MM.1S (cell line): ENCODE results near the gene TRIL.

Source experiments
- DNase-seq: peaks from one replicate; pipeline ENCODE4 v3.0.0-alpha.2; 2015
- H2AFZ ChIP-seq: fragments of 300-600 bp; sonication (generic); 2 replicates; pipeline ENCODE4 v1.6.0; 2016; ENCODE audit warnings: antibody characterized with exemption, low read length
- H3F3A ChIP-seq: fragments of 300-600 bp; sonication (generic); 2 replicates; pipeline ENCODE4 v1.6.1; 2016; ENCODE audit warnings: mild to moderate bottlenecking, antibody characterized with exemption, low read length, moderate library complexity, mixed read lengths; ENCODE audit not compliant: insufficient read depth
- H3K27ac ChIP-seq: fragments of 300-600 bp; sonication (generic); 2 replicates; pipeline ENCODE4 v1.5.1; 2016; ENCODE audit warnings: mild to moderate bottlenecking, low read length
- H3K27me3 ChIP-seq: fragments of 300-600 bp; sonication (generic); replicated peaks from 2 replicates; pipeline ENCODE4 v1.6.0; 2016; ENCODE audit warnings: low read length; ENCODE audit not compliant: insufficient read depth
- H3K36me3 ChIP-seq: fragments of 300-600 bp; sonication (generic); replicated peaks from 2 replicates; pipeline ENCODE4 v1.6.1; 2016; ENCODE audit warnings: mild to moderate bottlenecking, low read length, mixed read lengths; ENCODE audit not compliant: insufficient read depth
- H3K4me1 ChIP-seq: fragments of 300-600 bp; sonication (generic); 2 replicates; pipeline ENCODE4 v1.6.1; 2016; ENCODE audit warnings: low read length, mixed read lengths
- H3K4me2 ChIP-seq: fragments of 300-600 bp; sonication (generic); 2 replicates; pipeline ENCODE4 v1.6.0; 2016; ENCODE audit warnings: low read depth, low read length
- H3K4me3 ChIP-seq: fragments of 300-600 bp; sonication (generic); 2 replicates; pipeline ENCODE4 v1.5.1; 2016; ENCODE audit warnings: low read length, mixed read lengths
- H3K79me2 ChIP-seq: fragments of 300-600 bp; sonication (generic); 2 replicates; pipeline ENCODE4 v1.6.1; 2016; ENCODE audit warnings: mixed run types, low read length, mixed read lengths
- H3K9ac ChIP-seq: fragments of 300-600 bp; sonication (generic); 2 replicates; pipeline ENCODE4 v1.6.1; 2016; ENCODE audit warnings: low read length, mixed read lengths
- H3K9me2 ChIP-seq: fragments of 300-600 bp; sonication (generic); replicated peaks from 2 replicates; pipeline ENCODE4 v1.6.1; 2016; ENCODE audit warnings: mild to moderate bottlenecking, low read length, mixed read lengths; ENCODE audit not compliant: insufficient read depth
- H3K9me3 ChIP-seq: fragments of 300-600 bp; sonication (generic); replicated peaks from 2 replicates; pipeline ENCODE4 v1.6.1; 2016; ENCODE audit warnings: mild to moderate bottlenecking, low read length, mixed read lengths; ENCODE audit not compliant: insufficient read depth
- H4K20me1 ChIP-seq: fragments of 300-600 bp; sonication (generic); 2 replicates; pipeline ENCODE4 v1.6.1; 2016; ENCODE audit warnings: mild to moderate bottlenecking, low read length, moderate library complexity, mixed read lengths; ENCODE audit not compliant: insufficient read depth
- CTCF ChIP-seq: fragments of 300-600 bp; sonication (generic); IDR thresholded peaks from 2 replicates; pipeline ENCODE4 v1.5.1; 2016; ENCODE audit warnings: antibody characterized with exemption, low read length, mixed read lengths
- EZH2 ChIP-seq: fragments of 300-600 bp; sonication (generic); optimal IDR thresholded peaks from 2 replicates; pipeline ENCODE3; 2017; ENCODE audit warnings: low read depth, mild to moderate bottlenecking, antibody characterized with exemption, low read length, mixed read lengths
- EZH2phosphoT487 ChIP-seq: fragments of 300-600 bp; sonication (generic); IDR thresholded peaks from 2 replicates; pipeline ENCODE4 v1.6.1; 2018; ENCODE audit warnings: antibody characterized with exemption, low read length

Gene TRIL

GRCh38 chr7:28976022-28976421 lies 17.9 kb upstream of the TRIL start:
- TF ChIP-seq CTCF (no peak), EZH2phosphoT487 (no peak), EZH2 (no peak)

GRCh38 chr7:28973591-28973990 lies 15.5 kb upstream of the TRIL start:
- Histone ChIP-seq H4K20me1 (no peaks in the 10 kb centered on the region), H3K9ac (no peak overlapping the region), H3K36me3 (no peaks in the 10 kb centered on the region), H3K4me2 (no peak overlapping the region), H3K27me3 (no peaks in the 10 kb centered on the region), H3K79me2 (no peaks in the 10 kb centered on the region), H3K9me2 (no peaks in the 10 kb centered on the region), H3K9me3 (no peaks in the 10 kb centered on the region), H3K4me3 (no peak overlapping the region), H3K4me1 (no peaks in the 10 kb centered on the region), H2AFZ (no peak overlapping the region), H3F3A (no peaks in the 10 kb centered on the region), H3K27ac (no peak overlapping the region)
- no peak for DNase-seq
- TF ChIP-seq EZH2phosphoT487 (no peak), CTCF (no peak), EZH2 (no peak)

More at GRCh38 chr7:28976022-28976421, 17.9 kb upstream of the TRIL start:
- no peak overlapping the region for H3K4me3 ChIP-seq
- no peak overlapping the region for H2AFZ ChIP-seq
- DNase-seq: no peak
- no peak overlapping the region for H3K27ac ChIP-seq
- no peaks in the 10 kb centered on the region for H4K20me1 ChIP-seq
- H3K4me2 ChIP-seq: no peak overlapping the region
- no peaks in the 10 kb centered on the region for H3K36me3 ChIP-seq
- no peaks in the 10 kb centered on the region for H3K4me1 ChIP-seq
- H3F3A ChIP-seq: no peaks in the 10 kb centered on the region
- no peaks in the 10 kb centered on the region for H3K9me3 ChIP-seq
- no peaks in the 10 kb centered on the region for H3K79me2 ChIP-seq
- no peaks in the 10 kb centered on the region for H3K27me3 ChIP-seq
- no peaks in the 10 kb centered on the region for H3K9me2 ChIP-seq
- H3K9ac ChIP-seq: no peak overlapping the region

GRCh38 chr7:28964056-28964455 lies 5.9 kb upstream of the TRIL start:
- H3K27ac ChIP-seq: no peak overlapping the region
- no peak overlapping the region for H3K4me3 ChIP-seq
- H3K36me3 ChIP-seq: no peaks in the 10 kb centered on the region
- no peak overlapping the region for H3K4me2 ChIP-seq
- H3K79me2 ChIP-seq: no peaks in the 10 kb centered on the region
- H3K9me2 ChIP-seq: no peaks in the 10 kb centered on the region
- H3F3A ChIP-seq: no peaks in the 10 kb centered on the region
- no peaks in the 10 kb centered on the region for H3K9me3 ChIP-seq
- H3K4me1 ChIP-seq: no peaks in the 10 kb centered on the region
- H3K27me3 ChIP-seq: no peaks in the 10 kb centered on the region
- H3K9ac ChIP-seq: no peak overlapping the region
- no peak for TF ChIP-seq CTCF
- TF ChIP-seq EZH2: no peak
- TF ChIP-seq EZH2phosphoT487: no peak
- H4K20me1 ChIP-seq: no peaks in the 10 kb centered on the region
- H2AFZ ChIP-seq: no peak overlapping the region
- no peak for DNase-seq
